Liver (tissue), 9 donors: Measurements from ENCODE around the gene CCDC178. TPM values are rescaled to one million over a fixed set of nuclear protein-coding genes. Genes with fewer than 3 reads are reported as not detected.

Experiments
- DNase-seq: peaks from one replicate; pipeline ENCODE4 v3.0.0-alpha.2; 2017; ENCODE audit warnings: low spot score
- H3K27ac ChIP-seq, 2 donors: one replicate each; pipeline ENCODE4 v1.7.0; 2013; ENCODE audit warnings: inconsistent platforms in 2 of 2, low read length in 2 of 2, control low read depth in 1 of 2, low read depth in 1 of 2, mild to moderate bottlenecking in 1 of 2
- H3K27me3 ChIP-seq, 4 donors: one replicate each; pipeline versions ENCODE4 v1.6.1 to v1.7.0; 2013; ENCODE audit warnings: low read length in 3 of 4, inconsistent platforms in 1 of 4, mild to moderate bottlenecking in 1 of 4, moderate library complexity in 1 of 4; ENCODE audit not compliant: control insufficient read depth in 4 of 4, insufficient read depth in 4 of 4
- H3K36me3 ChIP-seq, 4 donors: one replicate each; pipeline versions ENCODE4 v1.6.1 to v1.7.0; 2013; ENCODE audit warnings: low read length in 3 of 4, mild to moderate bottlenecking in 3 of 4, low read depth in 1 of 4, moderate library complexity in 1 of 4; ENCODE audit not compliant: control insufficient read depth in 4 of 4, insufficient read depth in 3 of 4
- H3K4me1 ChIP-seq, 4 donors: one replicate each; pipeline versions ENCODE4 v1.6.1 to v1.7.0; 2013; ENCODE audit warnings: low read length in 3 of 4, mild to moderate bottlenecking in 3 of 4, moderate library complexity in 1 of 4; ENCODE audit not compliant: control insufficient read depth in 4 of 4, insufficient read depth in 4 of 4
- H3K4me3 ChIP-seq, 3 donors: one replicate each; pipeline versions ENCODE4 v1.6.1 to v1.7.0; 2013; ENCODE audit warnings: low read length in 3 of 3, control low read depth in 1 of 3, low read depth in 1 of 3, mild to moderate bottlenecking in 1 of 3
- H3K9ac ChIP-seq, 2 donors: one replicate each; pipeline ENCODE4 v1.7.0; 2013; ENCODE audit warnings: low read length in 2 of 2, mild to moderate bottlenecking in 2 of 2, moderate library complexity in 2 of 2, control low read depth in 1 of 2, low read depth in 1 of 2
- H3K9me3 ChIP-seq, 4 donors: one replicate each; pipeline versions ENCODE4 v1.6.1 to v1.7.0; 2013; ENCODE audit warnings: low read length in 3 of 4; ENCODE audit not compliant: control insufficient read depth in 4 of 4
- EGR1 ChIP-seq, 2 donors: IDR thresholded peaks; 2 replicates each; pipeline ENCODE4 v1.6.1; 2016 to 2018; ENCODE audit warnings: antibody characterized with exemption in 2 of 2, low read depth in 2 of 2
- FOXA1 ChIP-seq: IDR thresholded peaks from 2 replicates; pipeline ENCODE4 v1.6.1; 2016; ENCODE audit warnings: antibody characterized with exemption
- FOXA2 ChIP-seq: IDR thresholded peaks from 2 replicates; pipeline ENCODE4 v1.6.1; 2016; ENCODE audit warnings: antibody characterized with exemption
- GABPA ChIP-seq, 2 donors: IDR thresholded peaks in 1 of 2; conservative IDR thresholded peaks in 1 of 2; 2 replicates each; pipeline ENCODE4 v1.6.1; 2016; ENCODE audit warnings: antibody characterized with exemption in 2 of 2, mild to moderate bottlenecking in 1 of 2, moderate library complexity in 1 of 2
- HNF4A ChIP-seq, 2 donors: conservative IDR thresholded peaks; 2 replicates each; pipeline ENCODE4 v1.6.1; 2016; ENCODE audit warnings: antibody characterized with exemption in 2 of 2, mild to moderate bottlenecking in 2 of 2
- HNF4G ChIP-seq: IDR thresholded peaks from 2 replicates; pipeline ENCODE4 v1.6.1; 2016; ENCODE audit warnings: antibody characterized with exemption
- JUND ChIP-seq, 2 donors: IDR thresholded peaks; 2 replicates each; pipeline ENCODE4 v1.6.1; 2016; ENCODE audit warnings: antibody characterized with exemption in 2 of 2
- NR2F2 ChIP-seq: IDR thresholded peaks from 2 replicates; pipeline ENCODE4 v1.6.1; 2016; ENCODE audit warnings: antibody characterized with exemption
- RAD21 ChIP-seq, 2 donors: IDR thresholded peaks; 2 replicates each; pipeline ENCODE4 v1.6.1; 2016; ENCODE audit warnings: antibody characterized with exemption in 2 of 2, mild to moderate bottlenecking in 2 of 2
- RXRA ChIP-seq, 2 donors: IDR thresholded peaks; 2 replicates each; pipeline ENCODE4 v1.6.1; 2017 to 2018; ENCODE audit warnings: antibody characterized with exemption in 2 of 2, mild to moderate bottlenecking in 1 of 2
- SP1 ChIP-seq: IDR thresholded peaks from 2 replicates; pipeline ENCODE4 v1.6.1; 2018; ENCODE audit warnings: antibody characterized with exemption, mild to moderate bottlenecking
- TAF1 ChIP-seq: conservative IDR thresholded peaks from 2 replicates; pipeline ENCODE4 v1.6.1; 2016; ENCODE audit warnings: antibody characterized with exemption, mild to moderate bottlenecking
- YY1 ChIP-seq: IDR thresholded peaks from 2 replicates; pipeline ENCODE4 v1.6.1; 2016; ENCODE audit warnings: antibody characterized with exemption, mild to moderate bottlenecking
- WGBS: extraction: QIAGEN DNeasy Blood & Tissue Kit; methylation state at CpG from one replicate; pipeline ENCODE4 v1.1.7; 2013; 5-methylcytosine and 5-hydroxymethylcytosine counted together
- polyA plus RNA-seq, 2 donors: library from polyadenylated mRNA; stranded (reverse) in 1 of 2; unstranded in 1 of 2; fragments of 200-250 nt in 1 of 2; fragments of >200 nt in 1 of 2; fragmentation: Nextera tagmentation in 1 of 2; extraction: Ambion mirVana in 1 of 2; gene quantifications; one replicate each; pipeline versions ENCODE4 v1.2.1 to v1.2.3, GENCODE V29; 2013 to 2015
- total RNA-seq, 2 donors: library from RNA; depleted of rRNA; stranded (reverse); fragments of >200 nt; gene quantifications; one replicate each; pipeline ENCODE4 v1.2.3, GENCODE V29; 2014
- TF ChIP-seq, protein P1 (sequence below): IDR thresholded peaks from 2 replicates; pipeline ENCODE4 v1.6.1; 2016; ENCODE audit warnings: antibody characterized with exemption, mild to moderate bottlenecking
- TF ChIP-seq, protein P2 (sequence below): fragments of 150-350 bp; IDR thresholded peaks from 2 replicates; pipeline ENCODE4 v1.5.1; 2017; ENCODE audit warnings: improper control_type of control experiment, low read depth, low read length; ENCODE audit not compliant: missing input control
- TF ChIP-seq, protein P3 (sequence below): IDR thresholded peaks from 2 replicates; pipeline ENCODE4 v1.6.1; 2016; ENCODE audit warnings: antibody characterized with exemption
- TF ChIP-seq, protein P4 (sequence below): IDR thresholded peaks from 2 replicates; pipeline ENCODE4 v1.6.1; 2016; ENCODE audit warnings: antibody characterized with exemption
- TF ChIP-seq, protein P5 (sequence below): IDR thresholded peaks from 2 replicates; pipeline ENCODE4 v1.6.1; 2016; ENCODE audit warnings: antibody characterized with exemption
- donor health status: healthy.
- donor health status: healthy.
- donor health status: healthy.
- donor health status: healthy.
- donor health status: healthy.

CCDC178 gene
- total and polyA plus RNA-seq, 4 donors = not detected

DNA sequence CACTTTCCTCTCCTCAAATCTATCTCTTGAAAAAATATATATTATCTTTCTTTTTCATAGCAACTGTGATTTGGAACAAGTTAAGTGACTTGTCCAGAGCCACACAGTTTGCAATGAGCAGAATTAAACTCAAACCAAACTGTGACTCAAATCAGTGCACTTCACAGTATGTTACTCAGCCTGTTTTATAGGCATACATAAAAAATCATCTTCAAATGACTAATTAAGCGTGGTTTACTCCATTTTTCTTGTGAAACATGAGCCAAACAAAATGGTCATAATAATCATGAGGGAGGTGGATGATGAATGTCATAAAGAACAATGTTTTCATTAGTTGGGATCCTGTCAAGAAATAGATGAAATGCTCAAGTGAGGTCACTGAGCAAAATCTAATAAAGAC lies 6.1 kb upstream of the CCDC178 start:
- no peak overlapping the region for H3K9ac ChIP-seq
- no peaks in the 10 kb centered on the region for H3K27me3 ChIP-seq
- no peaks in the 10 kb centered on the region for H3K4me1 ChIP-seq
- H3K36me3 ChIP-seq = no peaks in the 10 kb centered on the region
- no peak for DNase-seq
- H3K27ac ChIP-seq = no peak overlapping the region
- no peak for TF ChIP-seq TAF1
- no peak for TF ChIP-seq JUND (IDR thresholded peaks at IDR 0.05)
- TF ChIP-seq HNF4G = no peak
- no peak for TF ChIP-seq YY1
- TF ChIP-seq RAD21 (IDR thresholded peaks at IDR 0.05) = no peak
- TF ChIP-seq, protein P1, sequence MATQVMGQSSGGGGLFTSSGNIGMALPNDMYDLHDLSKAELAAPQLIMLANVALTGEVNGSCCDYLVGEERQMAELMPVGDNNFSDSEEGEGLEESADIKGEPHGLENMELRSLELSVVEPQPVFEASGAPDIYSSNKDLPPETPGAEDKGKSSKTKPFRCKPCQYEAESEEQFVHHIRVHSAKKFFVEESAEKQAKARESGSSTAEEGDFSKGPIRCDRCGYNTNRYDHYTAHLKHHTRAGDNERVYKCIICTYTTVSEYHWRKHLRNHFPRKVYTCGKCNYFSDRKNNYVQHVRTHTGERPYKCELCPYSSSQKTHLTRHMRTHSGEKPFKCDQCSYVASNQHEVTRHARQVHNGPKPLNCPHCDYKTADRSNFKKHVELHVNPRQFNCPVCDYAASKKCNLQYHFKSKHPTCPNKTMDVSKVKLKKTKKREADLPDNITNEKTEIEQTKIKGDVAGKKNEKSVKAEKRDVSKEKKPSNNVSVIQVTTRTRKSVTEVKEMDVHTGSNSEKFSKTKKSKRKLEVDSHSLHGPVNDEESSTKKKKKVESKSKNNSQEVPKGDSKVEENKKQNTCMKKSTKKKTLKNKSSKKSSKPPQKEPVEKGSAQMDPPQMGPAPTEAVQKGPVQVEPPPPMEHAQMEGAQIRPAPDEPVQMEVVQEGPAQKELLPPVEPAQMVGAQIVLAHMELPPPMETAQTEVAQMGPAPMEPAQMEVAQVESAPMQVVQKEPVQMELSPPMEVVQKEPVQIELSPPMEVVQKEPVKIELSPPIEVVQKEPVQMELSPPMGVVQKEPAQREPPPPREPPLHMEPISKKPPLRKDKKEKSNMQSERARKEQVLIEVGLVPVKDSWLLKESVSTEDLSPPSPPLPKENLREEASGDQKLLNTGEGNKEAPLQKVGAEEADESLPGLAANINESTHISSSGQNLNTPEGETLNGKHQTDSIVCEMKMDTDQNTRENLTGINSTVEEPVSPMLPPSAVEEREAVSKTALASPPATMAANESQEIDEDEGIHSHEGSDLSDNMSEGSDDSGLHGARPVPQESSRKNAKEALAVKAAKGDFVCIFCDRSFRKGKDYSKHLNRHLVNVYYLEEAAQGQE = no peak
- no peak for TF ChIP-seq FOXA1
- TF ChIP-seq HNF4A (conservative IDR thresholded peaks at IDR 0.05) = no peak
- TF ChIP-seq, protein P2, sequence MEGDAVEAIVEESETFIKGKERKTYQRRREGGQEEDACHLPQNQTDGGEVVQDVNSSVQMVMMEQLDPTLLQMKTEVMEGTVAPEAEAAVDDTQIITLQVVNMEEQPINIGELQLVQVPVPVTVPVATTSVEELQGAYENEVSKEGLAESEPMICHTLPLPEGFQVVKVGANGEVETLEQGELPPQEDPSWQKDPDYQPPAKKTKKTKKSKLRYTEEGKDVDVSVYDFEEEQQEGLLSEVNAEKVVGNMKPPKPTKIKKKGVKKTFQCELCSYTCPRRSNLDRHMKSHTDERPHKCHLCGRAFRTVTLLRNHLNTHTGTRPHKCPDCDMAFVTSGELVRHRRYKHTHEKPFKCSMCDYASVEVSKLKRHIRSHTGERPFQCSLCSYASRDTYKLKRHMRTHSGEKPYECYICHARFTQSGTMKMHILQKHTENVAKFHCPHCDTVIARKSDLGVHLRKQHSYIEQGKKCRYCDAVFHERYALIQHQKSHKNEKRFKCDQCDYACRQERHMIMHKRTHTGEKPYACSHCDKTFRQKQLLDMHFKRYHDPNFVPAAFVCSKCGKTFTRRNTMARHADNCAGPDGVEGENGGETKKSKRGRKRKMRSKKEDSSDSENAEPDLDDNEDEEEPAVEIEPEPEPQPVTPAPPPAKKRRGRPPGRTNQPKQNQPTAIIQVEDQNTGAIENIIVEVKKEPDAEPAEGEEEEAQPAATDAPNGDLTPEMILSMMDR = no peak
- TF ChIP-seq FOXA2 = no peak
- TF ChIP-seq EGR1 (IDR thresholded peaks at IDR 0.05; ENCODE audit: low read depth in 2 of 2) = no peak
- TF ChIP-seq, protein P3, sequence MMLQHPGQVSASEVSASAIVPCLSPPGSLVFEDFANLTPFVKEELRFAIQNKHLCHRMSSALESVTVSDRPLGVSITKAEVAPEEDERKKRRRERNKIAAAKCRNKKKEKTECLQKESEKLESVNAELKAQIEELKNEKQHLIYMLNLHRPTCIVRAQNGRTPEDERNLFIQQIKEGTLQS = no peak
- no peak for TF ChIP-seq GABPA (IDR thresholded peaks at IDR 0.05 in 1 of 2, conservative IDR thresholded peaks at IDR 0.05 in 1 of 2)
- TF ChIP-seq NR2F2 = no peak
- no peak for TF ChIP-seq SP1
- TF ChIP-seq RXRA (IDR thresholded peaks at IDR 0.05) = no peak
- TF ChIP-seq, protein P4, sequence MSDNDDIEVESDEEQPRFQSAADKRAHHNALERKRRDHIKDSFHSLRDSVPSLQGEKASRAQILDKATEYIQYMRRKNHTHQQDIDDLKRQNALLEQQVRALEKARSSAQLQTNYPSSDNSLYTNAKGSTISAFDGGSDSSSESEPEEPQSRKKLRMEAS = no peak
- WGBS = 7% methylated on average over 1 of the region's 1 CpG
- no peaks in the 10 kb centered on the region for H3K9me3 ChIP-seq
- H3K4me3 ChIP-seq = no peak overlapping the region

DNA sequence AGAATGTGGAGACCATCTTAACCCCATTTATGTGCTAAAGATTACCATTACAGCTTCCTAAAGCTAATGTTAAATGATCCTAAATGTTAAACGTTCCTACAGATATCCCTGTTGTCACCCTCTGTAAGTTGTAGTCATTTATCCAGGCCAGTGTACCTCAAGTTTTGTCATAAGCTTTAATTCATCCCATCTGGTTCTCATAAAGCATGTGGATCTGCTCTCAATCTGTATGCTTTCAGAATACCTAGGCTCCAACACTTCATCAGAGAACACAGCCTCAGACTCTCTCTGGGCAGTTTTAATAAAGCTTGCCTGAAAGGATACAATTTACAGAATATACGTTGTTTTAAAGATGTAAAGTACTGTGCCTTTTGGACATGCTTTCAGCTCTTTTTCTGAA lies 4.2 kb upstream of the CCDC178 start:
- H3K36me3 ChIP-seq = no peaks in the 10 kb centered on the region
- no peak for DNase-seq
- H3K4me1 ChIP-seq = peaks cover 0 to 3% (median 2%) of the 10 kb centered on the region in 4 donors
- no peaks in the 10 kb centered on the region for H3K27me3 ChIP-seq
- no peak overlapping the region for H3K4me3 ChIP-seq
- H3K9me3 ChIP-seq = no peaks in the 10 kb centered on the region
- no peak overlapping the region for H3K9ac ChIP-seq
- H3K27ac ChIP-seq = no peak overlapping the region
- WGBS = 77% methylated on average over 2 of the region's 2 CpGs
- TF ChIP-seq, protein P3 = no peak
- TF ChIP-seq, protein P2 = no peak
- TF ChIP-seq, protein P1 = no peak
- TF ChIP-seq FOXA2 = no peak
- no peak for TF ChIP-seq FOXA1
- no peak for TF ChIP-seq RAD21 (IDR thresholded peaks at IDR 0.05)
- no peak for TF ChIP-seq EGR1 (IDR thresholded peaks at IDR 0.05; ENCODE audit: low read depth in 2 of 2)
- no peak for TF ChIP-seq TAF1
- TF ChIP-seq, protein P5, sequence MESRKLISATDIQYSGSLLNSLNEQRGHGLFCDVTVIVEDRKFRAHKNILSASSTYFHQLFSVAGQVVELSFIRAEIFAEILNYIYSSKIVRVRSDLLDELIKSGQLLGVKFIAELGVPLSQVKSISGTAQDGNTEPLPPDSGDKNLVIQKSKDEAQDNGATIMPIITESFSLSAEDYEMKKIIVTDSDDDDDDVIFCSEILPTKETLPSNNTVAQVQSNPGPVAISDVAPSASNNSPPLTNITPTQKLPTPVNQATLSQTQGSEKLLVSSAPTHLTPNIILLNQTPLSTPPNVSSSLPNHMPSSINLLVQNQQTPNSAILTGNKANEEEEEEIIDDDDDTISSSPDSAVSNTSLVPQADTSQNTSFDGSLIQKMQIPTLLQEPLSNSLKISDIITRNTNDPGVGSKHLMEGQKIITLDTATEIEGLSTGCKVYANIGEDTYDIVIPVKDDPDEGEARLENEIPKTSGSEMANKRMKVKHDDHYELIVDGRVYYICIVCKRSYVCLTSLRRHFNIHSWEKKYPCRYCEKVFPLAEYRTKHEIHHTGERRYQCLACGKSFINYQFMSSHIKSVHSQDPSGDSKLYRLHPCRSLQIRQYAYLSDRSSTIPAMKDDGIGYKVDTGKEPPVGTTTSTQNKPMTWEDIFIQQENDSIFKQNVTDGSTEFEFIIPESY = no peak
- no peak for TF ChIP-seq YY1
- TF ChIP-seq GABPA (IDR thresholded peaks at IDR 0.05 in 1 of 2, conservative IDR thresholded peaks at IDR 0.05 in 1 of 2) = no peak
- no peak for TF ChIP-seq NR2F2
- no peak for TF ChIP-seq SP1
